Psoas muscle (tissue), 8 donors: ENCODE data around the gene KNL1. TPM values are rescaled to one million over a fixed set of nuclear protein-coding genes. Genes with fewer than 3 reads are reported as not detected.
A peak's percentile ranks its signal among the peaks of the same experiment; 100 is the strongest.

Source experiments
- ATAC-seq, 4 donors: fragments of 200-7000 bp; cut with Tn5 transposase; one replicate each; pipeline ENCODE4 v1.9.1; 2020; ENCODE audit warnings: moderate library complexity in 3 of 4, mild to moderate bottlenecking in 2 of 4
- DNase-seq, 2 donors: peaks; one replicate each; pipeline ENCODE4 v3.0.0-alpha.2; 2020
- H3K27ac ChIP-seq: fragments of 200-600 bp; one replicate; pipeline ENCODE4 v1.8.0; 2022
- H3K27me3 ChIP-seq, 3 donors: fragments of 200-600 bp in 1 of 3; one replicate each; pipeline versions ENCODE4 v1.6.1 to v1.8.0; 2013 to 2022; ENCODE audit warnings: low read length in 2 of 3, mild to moderate bottlenecking in 2 of 3, moderate library complexity in 1 of 3; ENCODE audit not compliant: insufficient read depth in 3 of 3
- H3K36me3 ChIP-seq, 2 donors: fragments of 200-600 bp in 1 of 2; one replicate each; pipeline versions ENCODE4 v1.6.1 to v1.8.0; 2013 to 2022; ENCODE audit warnings: low read depth in 1 of 2, mild to moderate bottlenecking in 1 of 2, moderate library complexity in 1 of 2; ENCODE audit not compliant: insufficient read depth in 1 of 2
- H3K4me1 ChIP-seq: fragments of 200-600 bp; one replicate; pipeline ENCODE4 v1.8.0; 2022
- H3K4me3 ChIP-seq: fragments of 200-600 bp; one replicate; pipeline ENCODE4 v1.8.0; 2022; ENCODE audit warnings: mild to moderate bottlenecking
- H3K9me3 ChIP-seq: fragments of 200-600 bp; one replicate; pipeline ENCODE4 v1.8.0; 2022
- CTCF ChIP-seq: fragments of 200-600 bp; IDR thresholded peaks from one replicate; pipeline ENCODE4 v1.8.0; 2022; ENCODE audit warnings: antibody characterized with exemption
- WGBS, 3 donors: extraction: QIAGEN DNeasy Blood & Tissue Kit; methylation state at CpG; one replicate each; pipeline versions ENCODE4 v1.1.6 to v1.1.7; 2013; 5-methylcytosine and 5-hydroxymethylcytosine counted together
- intact Hi-C, 2 donors: fragments of 100-400 bp; cut with DNase I; formaldehyde crosslinking; loops; one replicate each; pipeline versions ENCODE4 v1.11.0 to v1.14.2; 2022
- polyA plus RNA-seq, 3 donors: library from polyadenylated mRNA; stranded (reverse); fragments of 200-250 nt; gene quantifications; one replicate each; pipeline ENCODE4 v1.2.3, GENCODE V29; 2013
- total RNA-seq, 4 donors: library from RNA; stranded (reverse); fragmentation: NEBNext Ultra II Directional in 2 of 4; extraction: Animal tissue kit (Norgen Biotek cat#: 25700) in 2 of 4; gene quantifications; one replicate each; pipeline versions ENCODE4 v1.2.1 to v1.2.4, GENCODE V29; 2021 to 2023
- donor health status: healthy with polysubstance abuse.
- donor health status: DM: no; HTN: no; CAD: no; lungs with moderate emphysema.
- donor health status: Bipolar disorder and iron deficiency.
- donor health status: healthy.
- donor health status: DM: yes; HTN: yes; CAD: no.
- donor health status: DM: no; HTN: no; CAD: no.
- donor health status: DM: no; HTN: no; CAD: no.
- donor health status: DM: yes; HTN: yes; CAD: no.

Gene KNL1
- total and polyA plus RNA-seq, 7 donors = 0.03 to 0.50 (median 0.18) TPM; not detected in 2

GRCh38 chr15:40591389-40591788, 2.7 kb upstream of the KNL1 start:
- Histone ChIP-seq H3K27ac (no peak overlapping the region), H3K4me1 (no peaks in the 10 kb centered on the region), H3K36me3 (no peaks in the 10 kb centered on the region), H3K4me3 (no peak overlapping the region), H3K9me3 (no peaks in the 10 kb centered on the region), H3K27me3 (peaks cover 0 to 4% (median 0%) of the 10 kb centered on the region in 3 donors)
- intact Hi-C loops = loop anchor here (5.0 to 10.0 kb wide), 2 partner anchors 67 to 301 kb away; partner anchors contain the start of gene VPS18 (in 1 of the 2)
- WGBS, 3 donors = 77 to 82% (median 79%) methylated on average over 8 of the region's 8 CpGs
- ATAC-seq (no peak), DNase-seq (no peak)
- TF ChIP-seq CTCF = no peak

GRCh38 chr15:40593165-40593564, 884 bp upstream of the KNL1 start:
- no peak for TF ChIP-seq CTCF
- 54 to 63% (median 60%) methylated on average over 2 of the region's 2 CpGs for WGBS, 3 donors
- no peaks in the 10 kb centered on the region for H3K36me3 ChIP-seq
- H3K4me3 ChIP-seq = peak overlapping the region; percentile 73
- no peaks in the 10 kb centered on the region for H3K9me3 ChIP-seq
- intact Hi-C loops = loop anchor here (5.0 to 10.0 kb wide), 2 partner anchors 68 to 299 kb away; partner anchors contain the start of gene VPS18 (in 1 of the 2)
- no peak for DNase-seq
- ATAC-seq = peak in 1 of 4 donors; percentile 10
- H3K4me1 ChIP-seq = no peaks in the 10 kb centered on the region
- no peak overlapping the region for H3K27ac ChIP-seq
- H3K27me3 ChIP-seq = peaks cover 0 to 4% (median 0%) of the 10 kb centered on the region in 3 donors

- Histone ChIP-seq H3K36me3 (no peaks in the 10 kb centered on the region), H3K4me1 (no peaks in the 10 kb centered on the region), H3K4me3 (peak overlapping the region; percentile 73), H3K27me3 (peaks cover 0 to 4% (median 0%) of the 10 kb centered on the region in 3 donors), H3K9me3 (no peaks in the 10 kb centered on the region), H3K27ac (peak overlapping the region; percentile 91)
- WGBS, 3 donors = 0 to 1% (median 1%) methylated on average over 29 to 31 of the region's 31 CpGs
- no peak for TF ChIP-seq CTCF
- DNase-seq (peak; percentile 55 to 73), ATAC-seq (peak; percentile 44 to 57 (median 52))
- intact Hi-C loops = loop anchor here (5.0 to 10.0 kb wide), 2 partner anchors 70 to 298 kb away; partner anchors contain the start of gene VPS18 (in 1 of the 2)
These were observed 384 bp downstream of the KNL1 start for GRCh38 chr15:40594429-40594836.

- no peak for DNase-seq
- no peak for TF ChIP-seq CTCF
- Histone ChIP-seq H3K27ac (no peak overlapping the region), H3K4me3 (peak overlapping the region; percentile 73), H3K27me3 (peaks cover 0 to 4% (median 0%) of the 10 kb centered on the region in 3 donors), H3K9me3 (no peaks in the 10 kb centered on the region), H3K4me1 (no peaks in the 10 kb centered on the region), H3K36me3 (no peaks in the 10 kb centered on the region)
- 34 to 40% (median 35%) methylated on average over 5 of the region's 5 CpGs for WGBS, 3 donors
- intact Hi-C loops = loop anchor here in 1 of 2 donors (10.0 kb wide), 1 partner anchor 70 kb away; no protein-coding TSS in a partner anchor
- ATAC-seq = no peak
These were observed 1.2 kb downstream of the KNL1 start for GRCh38 chr15:40595219-40595618.

GRCh38 chr15:40595773-40596172, 1.7 kb downstream of the KNL1 start:
- TF ChIP-seq CTCF = no peak
- peaks cover 0 to 4% (median 0%) of the 10 kb centered on the region in 3 donors for H3K27me3 ChIP-seq
- H3K9me3 ChIP-seq = no peaks in the 10 kb centered on the region
- H3K4me1 ChIP-seq = no peaks in the 10 kb centered on the region
- 74 to 78% (median 77%) methylated on average over 5 of the region's 5 CpGs for WGBS, 3 donors
- DNase-seq (no peak), ATAC-seq (no peak)
- no peaks in the 10 kb centered on the region for H3K36me3 ChIP-seq
- H3K4me3 ChIP-seq = no peak overlapping the region
- intact Hi-C loops = loop anchor here in 1 of 2 donors (10.0 kb wide), 1 partner anchor 71 kb away; no protein-coding TSS in a partner anchor
- H3K27ac ChIP-seq = no peak overlapping the region
